ENCODE measurements around the gene PDE8A.
A peak's percentile ranks its signal among the peaks of the same experiment; 100 is the strongest.

The PDE8A gene

DNA sequence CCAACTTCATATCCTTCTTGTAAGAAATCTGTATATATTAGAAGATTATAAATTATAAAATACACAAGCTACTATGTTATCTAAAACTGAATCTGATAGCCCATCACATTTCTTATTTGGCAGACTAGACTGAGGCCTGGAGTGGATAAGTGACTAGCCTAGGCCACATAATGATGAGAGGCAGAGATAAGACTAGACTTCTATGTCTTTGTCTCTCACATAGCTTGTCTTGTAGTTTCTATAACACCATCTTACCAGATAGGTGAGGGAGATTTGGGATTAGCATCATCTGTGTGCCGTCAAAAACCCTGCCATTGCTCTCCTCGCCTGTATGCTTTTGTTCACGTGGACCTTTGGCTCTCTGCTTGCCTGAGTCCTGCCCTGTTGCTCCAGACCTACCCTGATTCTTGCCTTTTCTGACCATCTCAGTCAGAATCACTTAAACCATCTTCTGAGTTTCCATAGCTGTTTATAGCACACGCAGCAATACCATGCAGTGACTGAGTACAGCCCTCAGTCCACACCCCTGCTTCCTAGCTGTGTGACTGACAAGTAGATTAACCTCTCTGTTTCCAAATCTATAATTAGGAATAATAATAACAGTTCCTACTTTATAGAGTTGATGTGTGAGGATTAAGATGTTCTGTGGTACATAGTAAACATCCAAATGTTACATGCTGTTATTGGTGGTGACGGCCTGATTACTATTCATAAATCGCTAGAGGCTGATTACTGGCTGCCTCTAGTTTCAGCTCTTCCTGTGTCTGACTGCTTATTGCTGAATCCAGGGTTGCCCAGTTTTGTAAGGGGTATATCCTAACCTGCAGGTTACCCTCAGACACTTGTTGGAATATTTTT lies 49.7 kb downstream of the PDE8A start:
- Mint-ChIP-seq H3K9me3 (no peaks in the 10 kb centered on the region), H3K36me3 (ENCODE audit: low read depth) (no peaks in the 10 kb centered on the region), H3K27me3 (no peaks in the 10 kb centered on the region), H3K27ac (no peak overlapping the region), H3K4me1 (ENCODE audit: low read depth) (peaks cover 36% of the 10 kb centered on the region), H3K4me3 (no peak overlapping the region)
- intact Hi-C loops (cut with micrococcal nuclease): no loop called here

DNA sequence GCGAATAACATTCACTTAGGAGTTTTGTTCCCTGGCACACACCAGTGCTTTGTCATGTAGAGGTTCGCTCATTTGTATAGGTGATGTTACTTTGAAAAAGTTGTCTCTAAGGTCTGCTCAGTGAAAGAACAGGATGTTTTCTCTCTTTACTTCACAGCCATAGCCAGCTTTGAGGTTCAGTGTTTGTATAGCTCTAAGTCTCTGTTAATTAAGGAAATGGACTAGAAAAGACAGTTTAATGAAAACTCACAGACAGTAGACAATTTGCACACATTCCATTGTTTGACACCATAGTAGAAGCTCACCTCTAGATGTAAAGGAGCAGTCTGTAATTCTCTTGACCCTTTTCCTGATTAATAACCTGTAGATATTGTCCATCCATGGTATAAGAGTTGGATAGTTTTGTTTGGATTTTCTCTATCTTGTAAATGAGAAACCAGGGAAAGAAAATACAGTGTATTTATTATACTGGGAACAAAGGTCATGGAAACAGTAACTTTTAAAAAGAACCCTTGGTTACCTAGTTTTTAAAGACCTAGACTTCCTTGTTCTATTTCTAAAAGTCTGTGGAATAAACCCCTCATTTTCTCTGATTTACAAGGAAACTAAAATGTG lies 50.4 kb downstream of the PDE8A start:
- H3K27ac Mint-ChIP-seq: no peak overlapping the region
- H3K4me3 Mint-ChIP-seq: no peak overlapping the region
- no peaks in the 10 kb centered on the region for H3K9me3 Mint-ChIP-seq
- no peaks in the 10 kb centered on the region for H3K36me3 Mint-ChIP-seq (ENCODE audit: low read depth)
- intact Hi-C loops (cut with micrococcal nuclease): no loop called here
- no peaks in the 10 kb centered on the region for H3K27me3 Mint-ChIP-seq
- H3K4me1 Mint-ChIP-seq (ENCODE audit: low read depth): peaks cover 41% of the 10 kb centered on the region

DNA sequence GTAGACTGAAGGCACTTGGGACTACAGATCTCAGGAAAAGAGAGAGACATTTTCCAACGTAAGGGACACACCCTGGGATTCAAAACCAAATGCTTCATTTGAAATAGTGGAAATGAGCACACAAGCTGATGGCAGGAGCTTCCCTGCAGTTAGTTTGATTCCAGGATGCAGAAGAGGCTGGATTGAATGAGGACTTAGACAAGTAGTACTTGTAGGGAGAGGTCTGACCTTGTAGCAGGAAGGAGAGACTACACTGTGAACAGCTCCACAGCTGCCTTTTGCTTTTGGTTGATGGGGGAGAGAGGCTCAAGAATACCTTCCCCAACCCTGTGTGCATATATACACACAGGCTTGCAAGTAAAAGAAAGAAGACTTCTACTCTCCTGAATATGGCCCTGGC lies 51.5 kb downstream of the PDE8A start:
- no peak overlapping the region for H3K4me3 Mint-ChIP-seq
- no peaks in the 10 kb centered on the region for H3K9me3 Mint-ChIP-seq
- peak overlapping the region; percentile 6 for H3K27ac Mint-ChIP-seq
- no peaks in the 10 kb centered on the region for H3K36me3 Mint-ChIP-seq (ENCODE audit: low read depth)
- intact Hi-C loops (cut with micrococcal nuclease): no loop called here
- peaks cover 45% of the 10 kb centered on the region for H3K4me1 Mint-ChIP-seq (ENCODE audit: low read depth)
- no peaks in the 10 kb centered on the region for H3K27me3 Mint-ChIP-seq

DNA sequence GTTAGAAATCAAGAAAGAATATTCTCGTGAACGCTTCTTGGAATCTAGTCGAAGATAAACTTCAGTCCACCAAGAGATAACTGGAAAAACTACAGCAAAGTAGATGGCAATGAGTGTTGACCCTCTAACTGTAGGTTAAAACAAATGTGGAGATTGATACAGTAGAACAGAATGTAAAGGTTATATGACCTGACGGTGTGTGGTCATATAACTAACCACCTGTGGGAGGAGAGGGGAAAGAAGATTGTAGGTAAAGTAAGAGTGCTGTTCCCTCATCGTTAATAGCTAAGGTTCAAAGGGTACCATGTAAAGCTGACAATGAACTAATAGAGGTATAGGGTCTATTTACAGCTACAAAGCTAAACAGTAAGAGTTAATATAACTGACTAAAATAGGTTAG lies 52.6 kb downstream of the PDE8A start:
- Mint-ChIP-seq H3K36me3 (ENCODE audit: low read depth) (no peaks in the 10 kb centered on the region), H3K9me3 (no peaks in the 10 kb centered on the region), H3K27me3 (no peaks in the 10 kb centered on the region), H3K4me1 (ENCODE audit: low read depth) (peaks cover 45% of the 10 kb centered on the region), H3K4me3 (no peak overlapping the region), H3K27ac (no peak overlapping the region)
- intact Hi-C loops (cut with micrococcal nuclease): no loop called here

DNA sequence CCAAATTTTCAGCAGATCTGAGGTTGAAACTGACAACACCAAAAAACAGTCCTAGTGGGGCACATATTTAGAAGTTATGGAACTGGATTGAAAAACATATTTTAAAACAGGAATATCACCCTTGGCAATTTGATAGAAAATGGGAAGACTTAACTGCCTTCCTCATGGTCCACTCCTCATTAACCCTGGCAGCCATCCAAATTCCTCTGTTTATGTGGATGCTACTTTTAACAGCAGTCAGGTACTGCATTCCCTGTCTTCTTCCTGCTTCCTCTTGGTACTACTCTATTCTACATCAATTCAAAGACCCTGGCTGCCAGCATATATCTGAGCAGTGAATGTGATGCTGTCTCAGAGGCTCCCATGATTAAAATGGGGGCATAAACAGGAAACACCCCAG lies 54.3 kb downstream of the PDE8A start:
- Mint-ChIP-seq H3K9me3 (no peaks in the 10 kb centered on the region), H3K36me3 (ENCODE audit: low read depth) (no peaks in the 10 kb centered on the region), H3K4me3 (no peak overlapping the region), H3K4me1 (ENCODE audit: low read depth) (peaks cover 32% of the 10 kb centered on the region), H3K27me3 (no peaks in the 10 kb centered on the region), H3K27ac (no peak overlapping the region)
- intact Hi-C loops (cut with micrococcal nuclease): no loop called here

DNA sequence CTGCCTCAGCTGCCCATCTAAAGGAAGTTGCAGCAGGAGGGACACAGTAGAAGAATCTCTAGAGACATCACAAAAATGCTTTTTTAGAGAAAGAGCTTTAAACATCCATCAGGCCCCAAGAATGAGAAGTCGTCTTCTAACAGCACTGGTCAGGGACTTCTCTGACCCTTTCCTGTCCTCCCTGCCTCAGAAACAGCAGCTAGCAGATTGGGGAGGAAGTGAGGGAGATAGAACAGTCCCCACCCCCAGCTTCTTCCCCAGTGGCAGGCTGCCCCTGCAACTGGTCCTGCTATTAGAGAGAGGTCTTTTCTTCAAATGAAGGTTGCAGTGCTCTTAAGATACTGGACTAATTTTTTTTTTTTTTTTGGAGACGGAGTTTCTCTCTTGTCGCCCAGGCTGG lies 55.1 kb downstream of the PDE8A start:
- Mint-ChIP-seq H3K27ac (peak overlapping the region; percentile 72), H3K4me1 (ENCODE audit: low read depth) (peaks cover 30% of the 10 kb centered on the region), H3K9me3 (no peaks in the 10 kb centered on the region), H3K4me3 (no peak overlapping the region), H3K27me3 (no peaks in the 10 kb centered on the region), H3K36me3 (ENCODE audit: low read depth) (no peaks in the 10 kb centered on the region)
- intact Hi-C loops (cut with micrococcal nuclease): no loop called here

DNA sequence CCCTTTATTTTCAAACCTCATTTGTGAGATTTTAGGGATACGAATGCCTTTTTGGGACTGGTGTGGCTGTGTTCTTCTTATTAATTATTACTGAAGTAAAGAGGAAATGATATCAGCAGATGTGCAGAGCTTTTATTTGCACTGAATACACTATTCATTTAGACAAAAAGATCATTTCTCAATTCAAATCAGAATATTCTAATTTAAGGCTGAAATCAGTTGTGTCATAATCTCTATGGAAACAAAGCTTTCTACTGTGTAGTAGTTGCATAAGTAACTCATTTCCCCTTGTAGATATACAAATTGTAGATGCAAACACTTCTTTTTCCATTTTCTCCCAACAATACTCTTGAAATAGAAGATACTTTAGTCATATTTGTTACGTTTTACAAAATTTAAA lies 56.0 kb downstream of the PDE8A start:
- intact Hi-C loops (cut with micrococcal nuclease): no loop called here

DNA sequence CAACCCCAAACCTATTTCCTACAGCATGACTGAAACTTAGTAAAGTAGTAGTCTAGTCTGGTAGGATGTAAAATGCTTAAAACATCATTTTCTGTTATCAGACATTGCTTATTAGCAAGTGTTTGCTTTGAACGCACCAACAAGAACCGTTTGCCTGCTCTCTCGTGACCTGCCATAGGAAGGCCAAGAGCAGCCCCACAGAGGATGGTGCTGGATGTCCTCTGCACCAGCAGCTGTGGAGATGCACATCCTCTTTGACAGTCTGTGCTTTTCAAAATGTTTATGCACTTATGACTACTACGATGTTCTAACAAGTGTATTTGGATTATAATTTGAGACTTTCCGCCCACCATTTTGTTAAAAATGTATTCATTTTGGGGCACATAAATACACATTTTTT lies 59.6 kb downstream of the PDE8A start:
- intact Hi-C loops (cut with micrococcal nuclease): loop anchor here (10.0 kb wide), 1 partner anchor 56 kb away; the partner anchor contains the start of gene PDE8A
- Mint-ChIP-seq H3K9me3 (no peaks in the 10 kb centered on the region), H3K36me3 (ENCODE audit: low read depth) (no peaks in the 10 kb centered on the region), H3K27me3 (no peaks in the 10 kb centered on the region), H3K4me3 (no peak overlapping the region), H3K27ac (no peak overlapping the region), H3K4me1 (ENCODE audit: low read depth) (peaks cover 24% of the 10 kb centered on the region)

More for the DNA sequence above, 56.0 kb downstream of the PDE8A start:
- Mint-ChIP-seq H3K36me3 (ENCODE audit: low read depth) (no peaks in the 10 kb centered on the region), H3K4me1 (ENCODE audit: low read depth) (peaks cover 32% of the 10 kb centered on the region), H3K27ac (no peak overlapping the region), H3K27me3 (no peaks in the 10 kb centered on the region), H3K4me3 (no peak overlapping the region), H3K9me3 (no peaks in the 10 kb centered on the region)

DNA sequence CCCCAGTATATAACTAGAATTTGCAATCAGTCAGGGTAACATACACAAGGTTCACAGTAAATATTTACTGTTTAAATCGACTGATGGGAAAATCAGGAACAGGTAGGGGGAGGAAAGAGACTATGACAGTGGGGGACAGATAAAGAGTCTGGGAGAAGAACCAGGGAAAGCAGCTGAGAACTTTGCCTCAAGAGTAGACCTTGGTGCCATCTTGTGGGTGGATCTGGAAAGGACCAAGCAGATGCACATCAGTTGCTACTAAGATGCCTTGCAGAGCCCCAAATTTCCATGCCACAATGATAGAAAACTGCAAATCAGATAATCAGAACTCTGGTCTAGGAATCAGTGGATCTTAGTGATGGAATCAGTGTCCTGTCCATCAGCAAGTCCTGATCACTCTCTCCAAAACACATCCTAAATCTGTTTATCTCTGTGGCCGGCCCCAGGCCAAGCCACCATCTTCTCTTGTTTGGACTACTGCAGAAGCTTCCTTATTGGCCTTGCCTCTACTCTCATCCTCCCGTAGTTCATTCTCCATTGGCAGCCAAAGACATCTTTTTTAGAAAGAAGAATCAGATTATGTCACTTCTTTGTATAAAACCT lies 62.7 kb downstream of the PDE8A start:
- no peak overlapping the region for H3K4me3 Mint-ChIP-seq

DNA sequence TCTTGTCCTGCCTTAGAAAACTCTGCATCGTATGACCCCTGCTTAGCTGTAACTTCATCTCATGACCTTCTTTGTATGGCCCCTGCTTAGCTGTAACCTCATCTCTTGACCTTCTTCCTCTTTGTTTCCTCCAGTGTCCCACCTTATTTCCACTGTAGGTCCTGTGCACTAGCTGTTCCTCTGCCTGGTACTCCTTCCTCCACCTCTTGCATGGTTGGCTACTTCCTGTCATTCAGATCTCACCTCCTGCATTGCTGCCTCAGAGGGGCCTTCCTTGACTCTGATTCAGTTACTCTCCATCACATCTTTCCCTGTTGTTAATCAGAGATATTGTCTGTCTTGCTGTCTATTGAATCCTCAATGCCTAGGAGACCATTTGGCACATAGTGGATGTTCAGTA lies 63.2 kb downstream of the PDE8A start:
- Mint-ChIP-seq H3K27me3 (no peaks in the 10 kb centered on the region), H3K4me1 (ENCODE audit: low read depth) (peaks cover 12% of the 10 kb centered on the region), H3K36me3 (ENCODE audit: low read depth) (no peaks in the 10 kb centered on the region), H3K4me3 (no peak overlapping the region), H3K9me3 (no peaks in the 10 kb centered on the region), H3K27ac (no peak overlapping the region)
- intact Hi-C loops (cut with micrococcal nuclease): loop anchor here (1.0 to 10.0 kb wide), 2 partner anchors 60 to 90 kb away; partner anchors contain the start of gene PDE8A

More for the DNA sequence above, 62.7 kb downstream of the PDE8A start:
- Mint-ChIP-seq H3K9me3 (no peaks in the 10 kb centered on the region), H3K27me3 (no peaks in the 10 kb centered on the region), H3K4me1 (ENCODE audit: low read depth) (peaks cover 12% of the 10 kb centered on the region), H3K27ac (no peak overlapping the region), H3K36me3 (ENCODE audit: low read depth) (no peaks in the 10 kb centered on the region)
- intact Hi-C loops (cut with micrococcal nuclease): loop anchor here (1.0 to 10.0 kb wide), 2 partner anchors 60 to 89 kb away; partner anchors contain the start of gene PDE8A

DNA sequence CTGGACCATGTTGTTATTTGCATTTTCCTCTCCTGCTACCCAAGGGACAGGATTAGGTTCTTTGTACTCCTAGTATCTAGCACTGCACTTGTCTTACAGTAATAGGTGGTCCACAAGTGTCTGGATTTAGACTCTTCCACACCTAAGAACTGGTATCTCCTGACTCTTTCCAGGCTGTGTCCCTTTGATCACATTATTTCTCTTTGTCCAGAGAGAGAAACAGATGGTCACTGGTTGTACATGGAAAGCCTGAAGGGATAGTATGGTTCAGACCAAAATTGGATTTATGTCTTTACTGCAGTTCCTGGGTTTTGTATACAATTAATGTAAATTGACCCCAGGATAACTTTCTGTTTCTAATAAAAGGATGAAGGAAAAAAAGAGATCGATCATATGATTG lies 64.0 kb downstream of the PDE8A start:
- intact Hi-C loops (cut with micrococcal nuclease): loop anchor here (10.0 kb wide), 1 partner anchor 61 kb away; the partner anchor contains the start of gene PDE8A
- Mint-ChIP-seq H3K27ac (no peak overlapping the region), H3K36me3 (ENCODE audit: low read depth) (no peaks in the 10 kb centered on the region), H3K4me3 (no peak overlapping the region), H3K9me3 (no peaks in the 10 kb centered on the region), H3K27me3 (no peaks in the 10 kb centered on the region), H3K4me1 (ENCODE audit: low read depth) (peaks cover 12% of the 10 kb centered on the region)

DNA sequence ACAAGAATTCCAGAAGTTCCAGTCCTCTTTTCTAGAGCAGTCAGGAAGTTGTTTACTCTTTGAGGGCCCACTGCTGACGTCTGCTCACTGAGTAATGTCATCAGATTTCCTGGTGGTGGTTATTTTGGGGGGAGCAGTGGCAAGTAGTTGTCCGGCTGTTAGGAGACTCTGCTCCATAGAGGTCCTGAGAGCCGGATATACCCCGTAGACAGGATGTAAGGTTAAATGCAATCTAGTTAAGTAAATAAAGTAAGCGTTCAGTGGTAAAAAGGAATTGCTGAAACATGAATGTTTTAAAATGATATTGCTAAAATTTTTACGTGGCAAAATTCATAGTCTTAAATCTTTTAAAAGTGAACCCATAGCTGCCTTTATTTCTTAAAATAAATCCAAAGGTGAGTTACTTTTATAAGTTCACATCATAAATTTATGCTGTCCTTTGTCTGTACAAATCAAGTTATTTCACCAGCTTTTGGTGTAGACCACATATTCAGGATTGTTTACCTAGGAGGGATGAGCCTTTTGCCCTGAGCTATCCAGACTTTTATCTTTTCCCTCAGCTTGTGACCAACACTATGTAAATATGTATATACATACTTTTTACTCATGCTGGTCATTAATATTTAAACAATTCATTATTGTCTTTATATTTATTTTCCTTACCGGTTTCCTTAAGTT lies 65.8 kb downstream of the PDE8A start:
- intact Hi-C loops (cut with micrococcal nuclease): loop anchor here (10.0 kb wide), 1 partner anchor 63 kb away; the partner anchor contains the start of gene PDE8A
- H3K36me3 Mint-ChIP-seq (ENCODE audit: low read depth): no peaks in the 10 kb centered on the region
- H3K27ac Mint-ChIP-seq: no peak overlapping the region
- H3K9me3 Mint-ChIP-seq: no peaks in the 10 kb centered on the region
- H3K27me3 Mint-ChIP-seq: no peaks in the 10 kb centered on the region
- peaks cover 6% of the 10 kb centered on the region for H3K4me1 Mint-ChIP-seq (ENCODE audit: low read depth)
- H3K4me3 Mint-ChIP-seq: no peak overlapping the region

DNA sequence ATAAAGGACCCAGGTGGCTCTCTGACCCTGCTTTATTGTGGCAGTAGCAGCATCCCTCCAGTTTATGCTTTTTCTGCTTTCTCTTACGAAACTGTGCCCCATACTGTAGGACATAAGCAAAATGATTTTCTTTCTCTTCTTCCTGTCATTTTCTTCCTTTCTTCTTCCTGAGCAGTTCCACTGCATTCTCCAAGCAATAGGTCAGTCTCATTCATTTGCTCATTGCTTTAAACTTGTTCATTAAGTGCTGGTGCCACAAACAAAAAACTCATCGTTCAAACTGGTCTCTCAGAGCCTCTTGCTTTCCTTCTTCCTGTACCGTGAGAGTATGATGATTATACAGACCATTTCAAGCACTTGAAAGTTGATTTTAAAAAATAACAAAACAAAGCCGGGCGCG lies 66.8 kb downstream of the PDE8A start:
- no peak overlapping the region for H3K27ac Mint-ChIP-seq
- intact Hi-C loops (cut with micrococcal nuclease): loop anchor here (10.0 kb wide), 1 partner anchor 64 kb away; the partner anchor contains the start of gene PDE8A
- peaks cover 6% of the 10 kb centered on the region for H3K4me1 Mint-ChIP-seq (ENCODE audit: low read depth)
- no peaks in the 10 kb centered on the region for H3K9me3 Mint-ChIP-seq
- no peaks in the 10 kb centered on the region for H3K36me3 Mint-ChIP-seq (ENCODE audit: low read depth)
- no peak overlapping the region for H3K4me3 Mint-ChIP-seq
- H3K27me3 Mint-ChIP-seq: no peaks in the 10 kb centered on the region

Measured in dendritic cell treated with granulocyte-macrophage colony-stimulating factor and Interleukin-4, amounts not matched to agents 40 ng/mL and 50 ng/mL, for 4 days (primary cell).